PFSK-1 (cell line): ENCODE results near the gene PARD6G.

Experiments used
- POLR2AphosphoS5 ChIP-seq: IDR thresholded peaks from 2 replicates; pipeline ENCODE4 v1.6.1; 2012; ENCODE audit warnings: low read depth, mild to moderate bottlenecking, control low read depth, low read length, moderate library complexity
- TAF1 ChIP-seq: IDR thresholded peaks from 2 replicates; pipeline ENCODE4 v1.6.1; 2012; ENCODE audit warnings: low read length, control low read depth, borderline replicate concordance; ENCODE audit not compliant: insufficient read depth

DNA sequence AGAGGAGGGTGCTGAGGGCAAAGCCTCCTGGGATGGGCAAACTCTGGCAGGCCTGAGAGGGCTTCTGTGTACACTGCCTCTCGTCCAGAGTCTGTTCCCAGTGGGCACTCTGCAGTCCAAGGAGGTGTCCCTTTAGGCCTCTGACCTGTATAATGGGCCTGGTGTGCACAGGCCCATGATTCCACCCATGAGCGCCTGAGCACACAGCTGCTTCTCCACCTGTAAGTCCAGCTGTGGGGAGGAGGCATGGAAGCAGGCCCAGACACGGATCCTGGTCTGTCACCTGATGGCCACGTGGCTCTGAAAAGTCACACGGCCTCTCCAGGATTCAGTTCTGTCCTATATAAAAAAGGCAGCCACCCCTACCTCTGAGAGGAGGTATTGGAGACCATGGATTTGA lies 57.0 kb downstream of the PARD6G start:
- TF ChIP-seq TAF1 = no peak
- no peak for TF ChIP-seq POLR2AphosphoS5
